Right lung (tissue), 5 donors: ENCODE data around the gene ATRAID. TPM values are rescaled to one million over a fixed set of nuclear protein-coding genes. Genes with fewer than 3 reads are reported as not detected.

Experiments
- DNase-seq, 2 donors: peaks; one replicate each; pipeline ENCODE4 v3.0.0-alpha.2; 2013
- polyA plus RNA-seq, 5 donors: library from polyadenylated mRNA; unstranded; fragments of 120-200 nt; gene quantifications; one replicate each; pipeline versions ENCODE4 v1.2.1 to v1.2.3, GENCODE V29; 2013; ENCODE audit warnings: inconsistent platforms in 1 of 5, low replicate concordance in 1 of 5; ENCODE audit not compliant: insufficient read length in 5 of 5, insufficient read depth in 1 of 5

The ATRAID gene
- polyA plus RNA-seq, 5 donors: 125 to 154 (median 136) TPM

GRCh38 chr2:27245626-27246025 lies 33.8 kb downstream of the ATRAID start:
- no peak for DNase-seq

GRCh38 chr2:27247893-27248292 lies 36.1 kb downstream of the ATRAID start:
- DNase-seq: no peak

DNA sequence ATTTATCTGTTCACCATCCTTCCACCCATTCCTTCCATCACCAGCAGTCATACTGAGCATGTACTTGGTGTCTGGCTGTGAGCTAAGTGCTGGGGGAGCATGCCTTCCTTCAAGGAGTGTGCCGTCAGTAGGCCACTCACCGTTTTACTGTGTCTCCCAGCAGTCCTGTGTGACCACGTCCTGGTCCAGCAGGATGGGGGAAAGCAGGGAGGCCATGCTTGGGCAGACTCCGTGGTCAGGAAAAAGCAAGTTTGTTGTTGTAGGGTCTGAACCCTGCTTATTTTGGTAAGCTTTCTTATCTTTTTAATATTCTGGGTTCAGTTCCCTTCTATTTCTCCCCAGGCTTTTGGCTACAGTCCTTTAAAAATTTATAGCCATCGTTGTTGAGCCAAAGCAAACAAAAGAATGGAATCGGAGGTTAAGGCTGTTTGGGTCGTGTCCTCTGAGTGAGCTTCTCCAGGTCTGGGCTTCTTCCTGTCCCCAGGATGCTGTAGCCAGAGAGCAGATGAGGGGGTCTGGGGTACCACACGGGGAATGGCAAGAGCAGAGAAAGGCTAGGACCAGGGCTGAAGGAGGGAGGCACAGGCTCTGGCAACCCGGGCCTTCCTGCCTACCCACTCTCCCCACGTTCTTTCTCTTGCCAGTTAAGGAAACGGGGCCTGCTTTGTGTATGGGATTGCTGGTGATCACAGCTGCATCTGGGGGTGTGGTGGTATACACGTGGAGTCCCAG lies 37.5 kb downstream of the ATRAID start:
- no peak for DNase-seq

GRCh38 chr2:27249891-27250651 lies 38.2 kb downstream of the ATRAID start:
- DNase-seq: peak in 1 of 2 donors; percentile 10

GRCh38 chr2:27250652-27251379 lies 39.0 kb downstream of the ATRAID start:
- no peak for DNase-seq

DNA sequence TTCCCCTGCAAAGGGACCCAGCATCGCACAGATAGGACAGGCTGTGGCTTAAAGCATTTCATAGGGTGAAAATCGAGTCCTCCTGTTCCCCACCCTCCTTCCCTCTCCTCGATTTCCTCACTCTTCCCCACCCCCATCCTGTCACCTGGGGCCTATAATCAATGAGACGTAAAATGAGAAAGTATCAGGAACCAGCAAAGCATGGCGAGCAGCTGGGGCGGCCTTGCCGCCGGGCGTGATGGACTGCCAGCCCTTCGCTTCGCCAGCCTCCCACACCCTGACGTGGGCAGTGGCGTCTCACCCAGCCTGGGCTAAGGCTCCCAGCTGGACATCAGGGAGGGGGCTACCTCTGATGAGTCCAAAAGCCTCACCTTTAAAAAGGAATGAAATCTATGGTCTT lies 39.9 kb downstream of the ATRAID start:
- DNase-seq: no peak

DNA sequence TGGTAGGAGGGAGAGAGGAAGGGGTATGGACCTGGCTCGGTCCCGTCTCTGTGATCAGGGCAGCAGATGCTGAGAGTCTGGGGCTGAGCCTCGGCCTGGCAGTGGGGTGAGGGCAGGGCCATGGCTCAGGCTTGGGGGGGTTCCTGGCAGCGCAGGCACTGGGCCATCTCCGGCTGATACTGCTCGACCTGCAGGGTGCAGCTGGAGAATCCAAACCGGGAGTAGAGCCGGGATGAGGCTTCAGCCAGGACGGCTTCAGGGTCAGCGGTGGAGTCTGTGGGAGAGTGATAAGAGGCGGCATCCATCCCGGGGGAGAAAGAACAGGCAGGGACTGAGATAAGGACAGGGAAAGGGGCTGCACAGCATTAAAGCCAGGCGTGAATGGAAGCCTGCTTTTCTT lies 43.3 kb downstream of the ATRAID start:
- no peak for DNase-seq

GRCh38 chr2:27255660-27256059 lies 43.8 kb downstream of the ATRAID start:
- no peak for DNase-seq

- no peak for DNase-seq
Measured at GRCh38 chr2:27256855-27257454, 45.1 kb downstream of the ATRAID start.

DNA sequence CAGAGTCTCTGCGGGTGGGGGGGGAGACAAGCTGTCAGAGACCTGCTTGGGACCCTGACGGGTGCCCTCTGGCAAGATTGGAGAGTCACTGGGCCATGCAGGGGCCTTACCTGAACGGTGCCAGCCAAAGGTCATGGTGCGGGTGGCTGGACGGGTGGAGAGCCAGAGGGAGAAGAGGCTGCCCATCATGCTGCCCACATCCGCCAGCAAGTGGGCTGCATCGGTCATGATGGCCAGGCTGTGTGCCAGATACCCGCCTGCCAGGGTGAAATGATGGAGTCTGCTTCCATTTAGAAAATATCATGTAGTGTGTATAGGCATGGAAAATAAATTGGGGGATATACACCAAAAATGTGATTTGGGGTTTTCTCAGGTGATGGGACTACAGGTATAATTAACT lies 46.2 kb downstream of the ATRAID start:
- no peak for DNase-seq

DNA sequence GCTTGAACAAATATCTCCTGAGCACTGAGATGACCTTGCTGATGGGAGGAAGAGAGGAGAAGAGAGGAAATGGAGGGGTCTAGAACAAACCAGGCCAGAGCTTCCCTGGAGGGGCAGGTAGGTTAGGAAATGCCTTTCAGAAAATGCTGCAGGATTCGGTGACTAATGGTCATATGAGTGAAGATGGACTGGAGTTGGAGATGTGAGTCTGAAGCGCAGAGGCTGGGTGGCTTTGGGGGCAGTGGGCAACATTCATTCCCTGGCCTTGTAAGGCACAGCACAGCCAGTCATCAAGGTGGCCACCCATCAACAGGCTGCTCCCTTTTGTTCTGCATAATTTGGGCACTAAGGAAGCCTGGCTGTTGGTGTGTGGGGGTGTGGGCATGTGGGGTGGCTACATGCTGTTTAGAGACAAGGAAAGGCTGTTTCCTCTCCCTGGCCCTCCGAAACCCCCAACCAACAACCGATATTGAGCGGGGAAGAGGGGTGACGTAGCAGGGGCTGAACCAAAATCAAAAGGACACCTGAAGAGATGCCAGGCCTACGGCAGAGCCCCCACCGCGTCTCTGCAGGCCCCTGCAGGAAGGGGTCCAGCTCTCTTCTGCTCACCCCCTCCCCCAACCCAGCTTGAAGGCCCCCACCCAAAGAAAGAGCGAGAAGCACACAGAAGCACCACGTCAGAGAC lies 49.5 kb downstream of the ATRAID start:
- DNase-seq: no peak

GRCh38 chr2:27261926-27262298 lies 50.1 kb downstream of the ATRAID start:
- no peak for DNase-seq

DNA sequence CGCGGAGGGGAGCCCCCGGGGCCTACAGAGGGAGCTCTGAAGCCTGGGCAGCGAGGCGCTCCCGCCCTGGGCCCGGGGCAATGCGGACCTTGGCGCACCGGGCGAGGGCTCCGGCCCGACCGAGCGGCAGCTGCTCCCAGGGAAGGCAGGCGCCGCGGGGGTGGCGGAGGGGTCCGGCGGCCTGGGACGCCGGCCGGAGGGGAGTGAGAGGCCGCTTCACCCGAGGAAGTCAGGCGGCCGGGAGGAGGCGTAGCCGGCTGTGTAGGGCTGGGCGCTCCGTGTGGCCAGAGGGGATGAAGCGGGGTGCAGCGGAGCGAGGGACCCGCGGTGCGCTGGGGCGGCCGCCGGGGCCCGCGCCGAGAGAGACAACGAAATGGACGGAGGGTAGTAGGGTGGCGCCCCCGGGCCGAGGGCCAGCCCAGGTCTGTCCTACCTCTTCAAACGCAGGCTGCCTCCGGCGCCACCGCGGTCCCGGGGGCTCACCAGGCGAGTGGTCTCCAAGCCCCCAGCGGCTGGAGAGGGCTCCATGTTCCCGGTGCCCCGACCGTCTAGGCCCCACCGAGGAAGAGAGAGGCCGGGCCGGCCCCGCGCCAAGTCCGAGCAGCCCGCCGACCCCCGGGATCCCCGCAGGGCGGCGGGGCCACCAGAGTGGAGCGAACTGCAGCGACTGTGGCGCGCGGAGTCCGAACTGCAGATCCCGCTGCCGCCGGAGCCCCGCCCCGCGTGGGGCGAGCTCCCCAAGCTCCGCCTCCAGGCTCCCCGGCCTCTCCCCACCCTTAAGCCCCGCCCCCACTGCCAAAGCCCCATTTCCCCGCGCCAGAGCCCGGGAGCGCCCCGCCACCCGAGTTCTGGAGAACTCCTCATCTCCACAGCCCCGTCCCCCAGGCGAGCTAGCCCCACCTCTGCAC lies 50.8 kb downstream of the ATRAID start, which contains the start of gene SLC30A3:
Gene SLC30A3 (minus strand): TSS at position 669 of the 908 bp plus-strand sequence. CDS start 141 bp downstream, at position 528.
- peak in 1 of 2 donors; percentile 23 for DNase-seq

DNA sequence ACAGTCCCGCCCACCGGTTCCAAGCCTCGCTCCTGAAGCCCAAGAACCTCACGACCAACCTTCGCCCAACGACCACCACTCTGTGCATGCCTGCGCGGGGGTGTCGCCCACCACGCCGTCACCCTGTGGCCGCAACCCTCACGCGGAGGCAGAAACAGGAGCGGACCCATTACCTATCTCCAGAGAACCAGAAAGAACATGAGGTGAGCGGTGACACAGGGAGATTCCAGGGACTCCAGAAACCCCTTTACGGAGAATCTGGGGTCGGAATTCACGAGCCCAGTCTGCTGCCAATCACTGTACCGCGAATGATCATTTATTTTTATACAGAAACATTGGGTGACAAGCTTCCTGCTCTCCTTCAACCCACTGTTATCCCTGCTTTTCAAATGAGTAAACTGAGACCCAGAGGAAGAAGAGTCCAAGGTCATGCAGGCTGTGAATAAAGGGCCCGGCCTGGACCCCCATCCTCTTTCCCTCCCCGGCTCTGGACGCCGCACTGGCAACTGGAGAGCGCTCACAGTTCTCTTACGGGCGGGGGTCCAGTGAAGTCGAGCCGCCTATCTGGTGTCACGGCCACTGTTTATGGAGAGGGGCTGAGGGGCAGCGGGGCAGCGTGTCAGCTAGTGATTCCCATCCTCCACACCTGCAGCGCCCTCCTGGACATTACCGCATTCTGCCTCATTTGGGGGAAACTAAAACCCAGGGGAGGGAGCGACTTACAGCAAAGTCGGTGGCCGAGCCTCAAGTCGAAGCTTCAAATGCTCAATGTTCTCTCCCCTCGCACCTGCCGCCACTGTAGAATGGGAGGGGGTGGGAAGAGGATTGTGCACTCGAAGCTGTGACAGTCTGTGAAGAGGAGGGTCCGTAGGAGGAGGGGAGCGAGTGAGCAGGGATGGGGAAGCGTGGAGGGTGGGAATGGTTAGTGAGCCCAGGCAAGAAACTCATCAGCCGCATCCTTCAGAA lies 51.7 kb downstream of the ATRAID start:
- DNase-seq: no peak

DNA sequence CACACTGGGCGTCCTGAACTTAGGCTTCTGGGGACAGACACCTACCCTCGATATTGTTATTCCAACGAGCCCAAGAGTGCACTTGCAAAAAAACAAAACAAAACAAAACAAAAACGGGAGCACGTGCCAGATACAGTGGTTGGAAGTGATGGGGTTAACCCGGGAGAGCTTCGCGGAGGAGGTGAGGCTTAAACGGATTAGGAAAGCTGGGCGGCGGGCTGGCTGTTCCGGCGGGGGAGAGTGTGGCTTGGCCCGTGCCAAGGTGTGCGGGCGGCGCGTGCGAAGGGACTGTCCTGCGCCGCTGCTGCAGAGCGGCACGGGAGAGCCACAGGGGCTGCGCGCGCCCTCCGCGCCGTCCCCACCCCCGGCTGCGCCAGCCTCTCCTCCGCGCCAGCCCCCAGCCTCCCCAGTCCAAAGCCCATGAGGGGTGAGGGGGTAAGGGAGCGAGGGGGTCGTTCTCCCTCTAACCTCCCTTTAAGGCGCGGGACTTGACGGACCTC lies 52.5 kb downstream of the ATRAID start:
- DNase-seq: no peak

DNA sequence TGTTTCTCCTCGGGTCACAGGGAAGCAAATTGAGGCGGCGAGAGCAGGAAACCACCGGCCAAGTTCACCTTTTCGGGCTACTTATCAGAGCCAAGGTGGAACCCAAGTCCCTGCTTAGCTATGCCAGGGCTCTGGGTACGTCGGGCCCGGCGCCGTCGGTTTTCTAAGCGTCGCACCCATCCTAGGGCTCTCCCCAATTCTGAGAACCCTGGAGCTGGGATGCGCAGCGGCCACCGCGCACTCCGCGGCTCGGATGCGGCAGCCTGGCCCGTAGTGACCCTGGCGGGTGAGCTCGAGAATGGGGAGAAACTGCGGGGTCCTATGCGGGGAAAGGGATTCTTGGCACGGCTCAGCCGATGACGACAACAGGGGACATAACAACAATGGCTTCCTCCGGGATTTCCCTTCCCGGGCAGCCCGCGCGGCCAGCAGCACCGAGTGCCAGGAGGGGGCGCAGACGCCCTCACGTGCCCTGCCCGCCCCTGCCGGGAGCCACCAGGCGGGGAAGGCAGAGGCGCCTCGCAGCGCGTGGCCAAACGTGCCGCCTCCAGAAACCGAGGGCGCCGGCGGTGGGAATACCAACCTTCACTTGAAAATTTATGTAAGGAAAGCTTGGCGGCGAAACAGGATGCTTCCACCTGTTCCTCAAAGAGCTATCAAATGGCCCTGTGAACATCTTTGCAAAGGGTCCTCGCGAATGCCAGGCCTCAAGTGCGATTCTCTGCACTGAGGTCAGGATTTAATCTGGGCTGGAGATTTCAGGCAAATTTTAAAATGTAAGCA lies 53.1 kb downstream of the ATRAID start:
- DNase-seq: peak; percentile 48 to 49

- no peak for DNase-seq
Measured at GRCh38 chr2:27265536-27265870, 53.7 kb downstream of the ATRAID start.
